ENCODE results near the gene LDLRAD1. TPM values are rescaled to one million over a fixed set of nuclear protein-coding genes. Genes with fewer than 3 reads are reported as not detected.

The LDLRAD1 gene
- total and polyA plus RNA-seq, 5 donors from 2014 or later: not detected

GRCh38 chr1:53967409-53968124 is 50.4 kb downstream of the LDLRAD1 start:
- Histone ChIP-seq H3K9me3 (ENCODE audit: control insufficient read depth in 2 of 2, low read length in 2 of 2) (no peaks in the 10 kb centered on the region), H3K27me3 (ENCODE audit: control insufficient read depth, insufficient read depth, low read length) (no peaks in the 10 kb centered on the region), H3K36me3 (ENCODE audit: control insufficient read depth, insufficient read depth, low read length) (peaks cover 34% of the 10 kb centered on the region), H3K27ac (ENCODE audit: insufficient read depth, low read length, poor library complexity, severe bottlenecking) (no peak overlapping the region), H3K4me1 (ENCODE audit: control insufficient read depth, insufficient read depth, low read length, poor library complexity, severe bottlenecking) (no peaks in the 10 kb centered on the region), H3K4me3 (ENCODE audit: low read depth, low read length) (no peak overlapping the region)
- H3K36me3 Mint-ChIP-seq: peaks cover 49% of the 10 kb centered on the region
- H3K4me3 Mint-ChIP-seq: no peak overlapping the region
- H3K27ac Mint-ChIP-seq: peak overlapping the region in 1 of 3 donors; percentile 25
- H3K9me3 Mint-ChIP-seq: no peaks in the 10 kb centered on the region
- ATAC-seq (ENCODE audit: low read depth in 2 of 2) (no peak), DNase-seq (no peak)
- peaks cover 0 to 5% (median 0%) of the 10 kb centered on the region in 4 donors for H3K4me1 Mint-ChIP-seq
- H3K27me3 Mint-ChIP-seq: peaks cover 4% of the 10 kb centered on the region

GRCh38 chr1:53966794-53967193 is 51.2 kb downstream of the LDLRAD1 start:
- no peaks in the 10 kb centered on the region for H3K27me3 ChIP-seq (ENCODE audit: control insufficient read depth, insufficient read depth, low read length)
- peaks cover 0 to 3% (median 0%) of the 10 kb centered on the region in 4 donors for H3K4me1 Mint-ChIP-seq
- peak overlapping the region in 1 of 3 donors; percentile 8 for H3K27ac Mint-ChIP-seq
- ATAC-seq (ENCODE audit: low read depth in 2 of 2): no peak
- DNase-seq: no peak
- peaks cover 40% of the 10 kb centered on the region for H3K36me3 ChIP-seq (ENCODE audit: control insufficient read depth, insufficient read depth, low read length)
- H3K9me3 Mint-ChIP-seq: no peaks in the 10 kb centered on the region
- H3K27ac ChIP-seq (ENCODE audit: insufficient read depth, low read length, poor library complexity, severe bottlenecking): no peak overlapping the region
- H3K4me3 ChIP-seq (ENCODE audit: low read depth, low read length): no peak overlapping the region
- H3K36me3 Mint-ChIP-seq: peaks cover 56% of the 10 kb centered on the region
- no peaks in the 10 kb centered on the region for H3K4me1 ChIP-seq (ENCODE audit: control insufficient read depth, insufficient read depth, low read length, poor library complexity, severe bottlenecking)
- peaks cover 4% of the 10 kb centered on the region for H3K27me3 Mint-ChIP-seq
- H3K4me3 Mint-ChIP-seq: no peak overlapping the region
- no peaks in the 10 kb centered on the region for H3K9me3 ChIP-seq (ENCODE audit: control insufficient read depth in 2 of 2, low read length in 2 of 2)

- Histone ChIP-seq H3K4me1 (ENCODE audit: control insufficient read depth, insufficient read depth, low read length, poor library complexity, severe bottlenecking) (no peaks in the 10 kb centered on the region), H3K4me3 (ENCODE audit: low read depth, low read length) (no peak overlapping the region), H3K9me3 (ENCODE audit: control insufficient read depth in 2 of 2, low read length in 2 of 2) (no peaks in the 10 kb centered on the region), H3K27me3 (ENCODE audit: control insufficient read depth, insufficient read depth, low read length) (no peaks in the 10 kb centered on the region), H3K27ac (ENCODE audit: insufficient read depth, low read length, poor library complexity, severe bottlenecking) (no peak overlapping the region), H3K36me3 (ENCODE audit: control insufficient read depth, insufficient read depth, low read length) (peaks cover 49% of the 10 kb centered on the region)
- H3K36me3 Mint-ChIP-seq: peaks cover 55% of the 10 kb centered on the region
- no peak overlapping the region for H3K4me3 Mint-ChIP-seq
- ATAC-seq (ENCODE audit: low read depth in 2 of 2) (no peak), DNase-seq (no peak)
- no peaks in the 10 kb centered on the region for H3K9me3 Mint-ChIP-seq
- H3K27ac Mint-ChIP-seq: peak overlapping the region in 2 of 3 donors; percentile 89 to 90
- H3K27me3 Mint-ChIP-seq: peaks cover 4% of the 10 kb centered on the region
- H3K4me1 Mint-ChIP-seq: peaks cover 0 to 7% (median 0%) of the 10 kb centered on the region in 4 donors
These were observed 53.9 kb downstream of the LDLRAD1 start for GRCh38 chr1:53964109-53964508.

GRCh38 chr1:53963460-53963859 is 54.5 kb downstream of the LDLRAD1 start:
- ATAC-seq (ENCODE audit: low read depth in 2 of 2) (no peak), DNase-seq (no peak)
- H3K27me3 Mint-ChIP-seq: peaks cover 4% of the 10 kb centered on the region
- Histone ChIP-seq H3K4me1 (ENCODE audit: control insufficient read depth, insufficient read depth, low read length, poor library complexity, severe bottlenecking) (no peaks in the 10 kb centered on the region), H3K27me3 (ENCODE audit: control insufficient read depth, insufficient read depth, low read length) (no peaks in the 10 kb centered on the region), H3K36me3 (ENCODE audit: control insufficient read depth, insufficient read depth, low read length) (peaks cover 49% of the 10 kb centered on the region), H3K9me3 (ENCODE audit: control insufficient read depth in 2 of 2, low read length in 2 of 2) (no peaks in the 10 kb centered on the region), H3K27ac (ENCODE audit: insufficient read depth, low read length, poor library complexity, severe bottlenecking) (no peak overlapping the region), H3K4me3 (ENCODE audit: low read depth, low read length) (no peak overlapping the region)
- peaks cover 51% of the 10 kb centered on the region for H3K36me3 Mint-ChIP-seq
- H3K27ac Mint-ChIP-seq: no peak overlapping the region
- no peaks in the 10 kb centered on the region for H3K9me3 Mint-ChIP-seq
- H3K4me3 Mint-ChIP-seq: no peak overlapping the region
- peaks cover 0 to 7% (median 0%) of the 10 kb centered on the region in 4 donors for H3K4me1 Mint-ChIP-seq

- H3K4me3 Mint-ChIP-seq: no peak overlapping the region
- Histone ChIP-seq H3K36me3 (ENCODE audit: control insufficient read depth, insufficient read depth, low read length) (peaks cover 43% of the 10 kb centered on the region), H3K4me1 (ENCODE audit: control insufficient read depth, insufficient read depth, low read length, poor library complexity, severe bottlenecking) (no peaks in the 10 kb centered on the region), H3K4me3 (ENCODE audit: low read depth, low read length) (no peak overlapping the region), H3K27ac (ENCODE audit: insufficient read depth, low read length, poor library complexity, severe bottlenecking) (no peak overlapping the region), H3K27me3 (ENCODE audit: control insufficient read depth, insufficient read depth, low read length) (no peaks in the 10 kb centered on the region), H3K9me3 (ENCODE audit: control insufficient read depth in 2 of 2, low read length in 2 of 2) (no peaks in the 10 kb centered on the region)
- DNase-seq: no peak
- no peak overlapping the region for H3K27ac Mint-ChIP-seq
- H3K36me3 Mint-ChIP-seq: peaks cover 45% of the 10 kb centered on the region
- H3K9me3 Mint-ChIP-seq: no peaks in the 10 kb centered on the region
- peaks cover 0 to 7% (median under 1%) of the 10 kb centered on the region in 4 donors for H3K4me1 Mint-ChIP-seq
- ATAC-seq (ENCODE audit: low read depth in 2 of 2): no peak
- peaks cover 4% of the 10 kb centered on the region for H3K27me3 Mint-ChIP-seq
These were observed 55.6 kb downstream of the LDLRAD1 start for GRCh38 chr1:53962395-53962794.

GRCh38 chr1:53959664-53960250 is 58.2 kb downstream of the LDLRAD1 start:
- ATAC-seq (ENCODE audit: low read depth in 2 of 2): peak; percentile 55 to 65
- no peaks in the 10 kb centered on the region for H3K4me1 ChIP-seq (ENCODE audit: control insufficient read depth, insufficient read depth, low read length, poor library complexity, severe bottlenecking)
- H3K9me3 ChIP-seq (ENCODE audit: control insufficient read depth in 2 of 2, low read length in 2 of 2): no peaks in the 10 kb centered on the region
- peak in 2 of 3 donors; percentile 62 to 70 for DNase-seq
- no peak overlapping the region for H3K4me3 ChIP-seq (ENCODE audit: low read depth, low read length)
- H3K27me3 Mint-ChIP-seq: no peaks in the 10 kb centered on the region
- H3K4me1 Mint-ChIP-seq: peaks cover 0 to 10% (median 5%) of the 10 kb centered on the region in 4 donors
- no peaks in the 10 kb centered on the region for H3K9me3 Mint-ChIP-seq
- no peak overlapping the region for H3K27ac Mint-ChIP-seq
- H3K4me3 Mint-ChIP-seq: no peak overlapping the region
- H3K27ac ChIP-seq (ENCODE audit: insufficient read depth, low read length, poor library complexity, severe bottlenecking): no peak overlapping the region
- H3K36me3 ChIP-seq (ENCODE audit: control insufficient read depth, insufficient read depth, low read length): peaks cover 39% of the 10 kb centered on the region
- H3K36me3 Mint-ChIP-seq: peaks cover 38% of the 10 kb centered on the region
- H3K27me3 ChIP-seq (ENCODE audit: control insufficient read depth, insufficient read depth, low read length): no peaks in the 10 kb centered on the region
